H1 (cell line): ENCODE data around the gene CMTM2.

Experiments
- ASH2L ChIP-seq: fragments of 200-600, 300-600 bp; sonication (generic); IDR thresholded peaks from one replicate; pipeline ENCODE4 v1.7.1; 2017; ENCODE audit warnings: low read length
- CHD2 ChIP-seq: IDR thresholded peaks from 2 replicates; pipeline ENCODE4 v1.6.1; 2012; ENCODE audit warnings: low read length, improper control_type of control experiment
- EP300 ChIP-seq, 2 experiments: IDR thresholded peaks; 1 replicate in 1 of 2; 2 replicates in 1 of 2; pipeline ENCODE4 v1.6.1; 2011 to 2012; ENCODE audit warnings: low read depth in 2 of 2, low read length in 2 of 2, mild to moderate bottlenecking in 2 of 2, borderline replicate concordance in 1 of 2, inconsistent platforms in 1 of 2, moderate library complexity in 1 of 2
- GTF2F1 ChIP-seq: IDR thresholded peaks from 2 replicates; pipeline ENCODE4 v1.6.1; 2012; ENCODE audit warnings: low read depth, low read length, improper control_type of control experiment, borderline replicate concordance
- HDAC2 ChIP-seq, 2 experiments: fragments of 300-600 bp in 1 of 2; sonication (generic) in 1 of 2; IDR thresholded peaks; 2 replicates each; pipeline ENCODE4 v1.6.1; 2011 to 2012; ENCODE audit warnings: low read depth in 2 of 2, low read length in 2 of 2, mild to moderate bottlenecking in 2 of 2, moderate library complexity in 2 of 2, borderline replicate concordance in 1 of 2, inconsistent platforms in 1 of 2
- POU5F1 ChIP-seq: IDR thresholded peaks from 2 replicates; pipeline ENCODE4 v1.6.1; 2011; ENCODE audit warnings: low read depth, mild to moderate bottlenecking, low read length, moderate library complexity
- RAD21 ChIP-seq, 2 experiments: IDR thresholded peaks in 1 of 2; conservative IDR thresholded peaks in 1 of 2; 2 replicates each; pipeline ENCODE4 v1.6.1; 2011; ENCODE audit warnings: low read depth in 2 of 2, low read length in 2 of 2, improper control_type of control experiment in 1 of 2, inconsistent platforms in 1 of 2, mild to moderate bottlenecking in 1 of 2, moderate library complexity in 1 of 2
- RFX5 ChIP-seq: IDR thresholded peaks from 2 replicates; pipeline ENCODE4 v1.6.1; 2011; ENCODE audit warnings: low read depth, low read length, improper control_type of control experiment, borderline replicate concordance
- SIN3A ChIP-seq, 2 experiments: IDR thresholded peaks in 1 of 2; conservative IDR thresholded peaks in 1 of 2; 2 replicates each; pipeline ENCODE4 v1.6.1; 2011 to 2012; ENCODE audit warnings: low read length in 2 of 2, improper control_type of control experiment in 1 of 2, low read depth in 1 of 2, mild to moderate bottlenecking in 1 of 2
- TAF1 ChIP-seq: IDR thresholded peaks from 2 replicates; pipeline ENCODE4 v1.6.1; 2011; ENCODE audit warnings: mild to moderate bottlenecking, low read depth, low read length
- TF ChIP-seq, protein P1 (sequence below), 3 experiments: IDR thresholded peaks; 1 replicate in 2 of 3; 2 replicates in 1 of 3; pipeline versions ENCODE4 v1.5.1 to v1.6.1; 2011; ENCODE audit warnings: low read length in 3 of 3, mild to moderate bottlenecking in 3 of 3, inconsistent platforms in 2 of 3, low read depth in 1 of 3, moderate library complexity in 1 of 3; ENCODE audit not compliant: insufficient read depth in 1 of 3; ENCODE audit errors: control extremely low read depth in 1 of 3

DNA sequence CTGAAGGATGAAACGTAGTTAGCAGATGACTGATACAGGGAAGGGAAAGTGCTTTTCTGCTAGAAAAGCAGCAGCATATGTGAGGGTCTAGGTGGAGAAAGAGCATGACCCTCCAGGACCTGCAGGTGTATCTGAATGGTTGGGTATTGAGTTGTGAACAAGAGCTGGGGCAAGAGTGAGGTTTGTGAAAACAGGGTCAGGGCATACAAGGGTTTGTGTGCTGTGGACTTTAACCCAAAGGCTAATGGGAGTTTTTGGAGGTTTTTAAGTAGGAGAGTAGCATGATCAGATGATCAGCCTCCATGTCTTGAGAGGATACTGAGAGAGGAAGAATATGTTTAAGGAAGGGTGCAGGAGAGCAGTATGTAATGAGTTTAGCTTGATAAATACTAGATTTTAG is 19.2 kb upstream of the CMTM2 start:
- TF ChIP-seq, protein P1, sequence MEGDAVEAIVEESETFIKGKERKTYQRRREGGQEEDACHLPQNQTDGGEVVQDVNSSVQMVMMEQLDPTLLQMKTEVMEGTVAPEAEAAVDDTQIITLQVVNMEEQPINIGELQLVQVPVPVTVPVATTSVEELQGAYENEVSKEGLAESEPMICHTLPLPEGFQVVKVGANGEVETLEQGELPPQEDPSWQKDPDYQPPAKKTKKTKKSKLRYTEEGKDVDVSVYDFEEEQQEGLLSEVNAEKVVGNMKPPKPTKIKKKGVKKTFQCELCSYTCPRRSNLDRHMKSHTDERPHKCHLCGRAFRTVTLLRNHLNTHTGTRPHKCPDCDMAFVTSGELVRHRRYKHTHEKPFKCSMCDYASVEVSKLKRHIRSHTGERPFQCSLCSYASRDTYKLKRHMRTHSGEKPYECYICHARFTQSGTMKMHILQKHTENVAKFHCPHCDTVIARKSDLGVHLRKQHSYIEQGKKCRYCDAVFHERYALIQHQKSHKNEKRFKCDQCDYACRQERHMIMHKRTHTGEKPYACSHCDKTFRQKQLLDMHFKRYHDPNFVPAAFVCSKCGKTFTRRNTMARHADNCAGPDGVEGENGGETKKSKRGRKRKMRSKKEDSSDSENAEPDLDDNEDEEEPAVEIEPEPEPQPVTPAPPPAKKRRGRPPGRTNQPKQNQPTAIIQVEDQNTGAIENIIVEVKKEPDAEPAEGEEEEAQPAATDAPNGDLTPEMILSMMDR (IDR thresholded peaks at IDR 0.05; ENCODE audit: control extremely low read depth in 1 of 3, insufficient read depth in 1 of 3, low read depth in 1 of 3, low read length in 3 of 3) = no peak
- TF ChIP-seq RFX5 (no peak), TAF1 (no peak), RAD21 (IDR thresholded peaks at IDR 0.05 in 1 of 2, conservative IDR thresholded peaks at IDR 0.05 in 1 of 2; ENCODE audit: low read depth in 2 of 2, low read length in 2 of 2) (no peak), POU5F1 (no peak), CHD2 (no peak), GTF2F1 (no peak), EP300 (IDR thresholded peaks at IDR 0.05; ENCODE audit: borderline replicate concordance in 1 of 2, low read depth in 2 of 2, low read length in 2 of 2) (no peak), SIN3A (conservative IDR thresholded peaks at IDR 0.05 in 1 of 2, IDR thresholded peaks at IDR 0.05 in 1 of 2; ENCODE audit: low read depth in 1 of 2, low read length in 2 of 2) (no peak), HDAC2 (IDR thresholded peaks at IDR 0.05; ENCODE audit: borderline replicate concordance in 1 of 2, low read depth in 2 of 2, low read length in 2 of 2) (no peak), ASH2L (no peak)
